ENCODE data around the gene FAH.

The FAH gene

DNA sequence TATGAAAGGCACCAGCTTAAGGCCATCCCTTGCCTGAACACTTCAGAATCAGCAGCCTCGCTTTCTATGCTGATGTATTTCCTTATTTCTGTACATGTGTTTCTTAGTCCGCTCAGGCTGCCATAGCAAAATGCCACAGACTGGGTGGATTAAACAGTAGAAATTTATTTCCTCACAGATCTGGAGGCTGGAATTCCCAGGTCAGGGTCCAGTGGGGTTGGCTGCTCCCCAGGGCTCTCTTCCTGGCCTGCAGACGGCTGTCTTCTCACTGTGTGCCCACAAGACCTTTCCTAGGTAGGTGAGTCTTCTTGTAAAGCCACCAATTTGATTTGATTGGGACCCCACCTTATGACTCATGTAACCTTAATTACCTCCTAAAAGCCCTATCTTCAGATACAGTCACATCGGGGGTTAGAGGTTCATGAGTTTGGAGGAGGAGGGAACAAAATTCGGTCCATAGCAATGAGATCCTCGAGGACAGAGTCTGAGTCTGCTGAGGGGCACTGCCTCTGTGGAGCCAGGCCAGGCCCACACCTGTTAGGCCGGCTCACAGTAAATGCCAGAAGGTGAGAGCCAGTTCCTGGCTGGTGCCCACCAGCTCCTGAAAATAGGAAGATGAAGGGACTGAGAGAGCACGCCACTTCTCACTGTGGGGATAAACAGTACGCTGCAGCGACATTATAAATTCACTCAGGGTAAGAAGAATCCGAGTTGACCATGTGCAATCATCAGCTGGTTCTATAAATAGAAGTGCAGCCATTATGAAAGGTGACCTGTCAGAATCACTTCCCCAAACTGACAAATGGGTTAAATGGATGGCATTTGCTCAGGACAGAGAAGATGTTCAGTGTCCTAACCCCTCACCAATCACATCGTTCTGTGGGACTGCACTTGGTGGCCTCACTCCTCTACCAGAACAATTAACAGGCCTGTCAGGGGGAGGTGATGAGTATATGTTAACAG lies 58.1 kb downstream of the FAH start:
- no peaks in the 10 kb centered on the region for H3K36me3 ChIP-seq (ENCODE audit: control insufficient read depth, low read length)
- TF ChIP-seq EZH2phosphoT487 (IDR thresholded peaks at IDR 0.05; ENCODE audit: borderline replicate concordance, low read length), result no peak
- TF ChIP-seq, protein P1, sequence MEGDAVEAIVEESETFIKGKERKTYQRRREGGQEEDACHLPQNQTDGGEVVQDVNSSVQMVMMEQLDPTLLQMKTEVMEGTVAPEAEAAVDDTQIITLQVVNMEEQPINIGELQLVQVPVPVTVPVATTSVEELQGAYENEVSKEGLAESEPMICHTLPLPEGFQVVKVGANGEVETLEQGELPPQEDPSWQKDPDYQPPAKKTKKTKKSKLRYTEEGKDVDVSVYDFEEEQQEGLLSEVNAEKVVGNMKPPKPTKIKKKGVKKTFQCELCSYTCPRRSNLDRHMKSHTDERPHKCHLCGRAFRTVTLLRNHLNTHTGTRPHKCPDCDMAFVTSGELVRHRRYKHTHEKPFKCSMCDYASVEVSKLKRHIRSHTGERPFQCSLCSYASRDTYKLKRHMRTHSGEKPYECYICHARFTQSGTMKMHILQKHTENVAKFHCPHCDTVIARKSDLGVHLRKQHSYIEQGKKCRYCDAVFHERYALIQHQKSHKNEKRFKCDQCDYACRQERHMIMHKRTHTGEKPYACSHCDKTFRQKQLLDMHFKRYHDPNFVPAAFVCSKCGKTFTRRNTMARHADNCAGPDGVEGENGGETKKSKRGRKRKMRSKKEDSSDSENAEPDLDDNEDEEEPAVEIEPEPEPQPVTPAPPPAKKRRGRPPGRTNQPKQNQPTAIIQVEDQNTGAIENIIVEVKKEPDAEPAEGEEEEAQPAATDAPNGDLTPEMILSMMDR (IDR thresholded peaks at IDR 0.05; ENCODE audit: low read depth, low read length, poor library complexity, severe bottlenecking), result no peak
- no peaks in the 10 kb centered on the region for H3K9me3 ChIP-seq (ENCODE audit: control insufficient read depth, insufficient read depth, low read length)
- no peaks in the 10 kb centered on the region for H3K4me1 ChIP-seq (ENCODE audit: control insufficient read depth, low read length)
- H3K27ac ChIP-seq (ENCODE audit: low read depth, low read length), result no peak overlapping the region
- H4K20me1 ChIP-seq (ENCODE audit: control insufficient read depth, insufficient read depth, low read depth, low read length), result no peaks in the 10 kb centered on the region
- H3K4me3 ChIP-seq (ENCODE audit: low read length), result no peak overlapping the region
- H3K9me2 ChIP-seq (replicated peaks; ENCODE audit: control insufficient read depth, low read length), result no peaks in the 10 kb centered on the region
- H3F3A ChIP-seq (ENCODE audit: control insufficient read depth, insufficient read depth), result no peaks in the 10 kb centered on the region
- no peaks in the 10 kb centered on the region for H3K79me2 ChIP-seq (ENCODE audit: control insufficient read depth, low read length)
- H3K4me2 ChIP-seq (ENCODE audit: low read length), result no peak overlapping the region
- peaks cover 35% of the 10 kb centered on the region for H3K27me3 ChIP-seq (ENCODE audit: control insufficient read depth, low read length)

DNA sequence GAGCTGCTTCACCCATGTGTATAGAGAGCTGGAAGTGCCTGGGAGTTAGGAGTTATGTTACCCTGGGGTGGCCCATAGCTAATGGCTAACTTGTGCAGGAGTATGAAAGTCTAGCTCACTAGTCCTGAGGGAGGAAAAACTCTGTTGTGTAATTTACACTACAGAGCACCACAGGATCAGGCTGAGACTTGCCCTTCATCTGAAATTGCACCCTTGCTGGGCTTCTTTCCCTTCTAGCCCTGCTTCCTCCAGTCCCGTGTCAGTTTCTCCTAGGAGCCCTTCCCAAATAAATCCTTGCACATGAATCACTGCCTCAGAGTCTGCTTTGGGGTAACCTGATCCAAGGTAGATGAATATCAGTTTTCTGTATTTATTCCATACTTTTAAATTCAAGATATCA lies 59.2 kb downstream of the FAH start:
- H3K27ac ChIP-seq (ENCODE audit: low read depth, low read length), result no peak overlapping the region
- H3K4me3 ChIP-seq (ENCODE audit: low read length), result no peak overlapping the region
- H3K9me2 ChIP-seq (replicated peaks; ENCODE audit: control insufficient read depth, low read length), result no peaks in the 10 kb centered on the region
- H3K27me3 ChIP-seq (ENCODE audit: control insufficient read depth, low read length), result peaks cover 28% of the 10 kb centered on the region
- H3K9me3 ChIP-seq (ENCODE audit: control insufficient read depth, insufficient read depth, low read length), result no peaks in the 10 kb centered on the region
- no peaks in the 10 kb centered on the region for H3F3A ChIP-seq (ENCODE audit: control insufficient read depth, insufficient read depth)
- no peak overlapping the region for H3K4me2 ChIP-seq (ENCODE audit: low read length)
- H3K4me1 ChIP-seq (ENCODE audit: control insufficient read depth, low read length), result no peaks in the 10 kb centered on the region
- TF ChIP-seq, protein P1 (IDR thresholded peaks at IDR 0.05; ENCODE audit: low read depth, low read length, poor library complexity, severe bottlenecking), result no peak
- TF ChIP-seq EZH2phosphoT487 (IDR thresholded peaks at IDR 0.05; ENCODE audit: borderline replicate concordance, low read length), result no peak
- no peaks in the 10 kb centered on the region for H4K20me1 ChIP-seq (ENCODE audit: control insufficient read depth, insufficient read depth, low read depth, low read length)
- H3K79me2 ChIP-seq (ENCODE audit: control insufficient read depth, low read length), result no peaks in the 10 kb centered on the region
- H3K36me3 ChIP-seq (ENCODE audit: control insufficient read depth, low read length), result no peaks in the 10 kb centered on the region

DNA sequence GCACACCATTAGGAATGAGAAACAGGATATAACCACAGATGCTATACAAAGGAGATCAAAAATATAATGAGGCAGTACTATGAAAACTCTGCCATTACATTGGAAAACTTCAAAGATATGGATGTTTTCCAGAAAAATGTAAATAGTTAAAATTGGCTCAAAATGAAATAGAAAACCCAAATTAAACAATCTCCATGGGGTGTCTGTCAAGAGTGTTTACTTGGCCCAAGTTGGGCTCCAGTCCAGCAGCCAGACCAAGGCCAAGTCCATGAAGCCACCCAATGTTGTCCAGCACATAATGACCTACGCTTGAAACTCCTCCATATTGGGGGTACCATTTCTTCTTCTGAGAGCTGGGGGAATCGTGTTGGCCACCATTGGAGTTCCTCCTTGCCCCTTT lies 62.1 kb downstream of the FAH start:
- no peak overlapping the region for H3K27ac ChIP-seq (ENCODE audit: low read depth, low read length)
- H3K4me2 ChIP-seq (ENCODE audit: low read length), result no peak overlapping the region
- TF ChIP-seq, protein P1 (IDR thresholded peaks at IDR 0.05; ENCODE audit: low read depth, low read length, poor library complexity, severe bottlenecking), result no peak
- TF ChIP-seq EZH2phosphoT487 (IDR thresholded peaks at IDR 0.05; ENCODE audit: borderline replicate concordance, low read length), result no peak
- no peaks in the 10 kb centered on the region for H3F3A ChIP-seq (ENCODE audit: control insufficient read depth, insufficient read depth)
- H4K20me1 ChIP-seq (ENCODE audit: control insufficient read depth, insufficient read depth, low read depth, low read length), result no peaks in the 10 kb centered on the region
- H3K4me3 ChIP-seq (ENCODE audit: low read length), result no peak overlapping the region
- no peaks in the 10 kb centered on the region for H3K9me3 ChIP-seq (ENCODE audit: control insufficient read depth, insufficient read depth, low read length)
- no peaks in the 10 kb centered on the region for H3K9me2 ChIP-seq (replicated peaks; ENCODE audit: control insufficient read depth, low read length)
- H3K79me2 ChIP-seq (ENCODE audit: control insufficient read depth, low read length), result no peaks in the 10 kb centered on the region
- H3K4me1 ChIP-seq (ENCODE audit: control insufficient read depth, low read length), result no peaks in the 10 kb centered on the region
- no peaks in the 10 kb centered on the region for H3K36me3 ChIP-seq (ENCODE audit: control insufficient read depth, low read length)
- peaks cover 17% of the 10 kb centered on the region; the same call in 1 of the 2 replicates for H3K27me3 ChIP-seq (ENCODE audit: control insufficient read depth, low read length)

Measured in DOHH2 (cell line).